Measurements from ENCODE around the gene PCYT1B. TPM values are rescaled to one million over a fixed set of nuclear protein-coding genes. Genes with fewer than 3 reads are reported as not detected.
"Not testable (repeated sequence)": the region's sequence is repeated elsewhere in the genome, so short reads cannot be mapped to it uniquely, and the experiment has no call there.

The PCYT1B gene
- total and polyA plus RNA-seq, 2 donors (not counting 1 experiment from before 2014, with no cell fraction given), result not detected

DNA sequence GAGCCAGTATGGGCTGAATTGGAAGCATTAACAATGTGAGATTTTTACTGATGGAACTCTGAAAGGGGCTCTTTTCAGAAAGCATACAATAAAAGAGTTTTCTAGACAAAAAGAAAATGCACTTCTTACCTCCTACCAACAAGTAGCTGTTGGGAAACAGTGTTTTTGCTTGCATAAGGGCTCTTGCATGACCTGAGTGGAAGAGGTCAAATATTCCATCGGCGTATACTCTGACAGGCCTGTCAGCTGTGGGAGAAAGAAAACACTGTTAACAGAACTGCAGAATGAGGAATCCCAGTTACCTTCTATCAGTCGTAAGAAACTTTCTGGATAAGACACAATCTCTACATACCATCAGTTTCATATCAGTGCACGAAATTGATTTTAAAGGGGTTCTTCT lies 39.5 kb downstream of the PCYT1B start:
- Histone ChIP-seq H4K20me1 (ENCODE audit: control insufficient read depth, insufficient read depth, low read length, poor library complexity, severe bottlenecking) (no peaks in the 10 kb centered on the region), H3K27me3 (replicated peaks in 1 of 4; ENCODE audit: control extremely low read depth in 1 of 4, control insufficient read depth in 3 of 4, insufficient read depth in 4 of 4, low read length in 3 of 4) (no peaks in the 10 kb centered on the region), H3K4me2 (replicated peaks; ENCODE audit: low read depth, low read length, poor library complexity, severe bottlenecking) (no peak overlapping the region), H3K9ac (ENCODE audit: low read length) (no peak overlapping the region), H3K4me1 (ENCODE audit: control insufficient read depth in 2 of 2, insufficient read depth in 2 of 2, low read length in 2 of 2) (no peaks in the 10 kb centered on the region), H3K36me3 (replicated peaks in 1 of 2; ENCODE audit: control extremely low read depth in 1 of 2, control insufficient read depth in 1 of 2, extremely low read depth in 1 of 2, insufficient read depth in 2 of 2, low read length in 1 of 2) (no peaks in the 10 kb centered on the region), H3K27ac (ENCODE audit: low read length in 2 of 2) (no peak overlapping the region), H3K79me2 (ENCODE audit: control insufficient read depth, insufficient read depth, low read length) (no peaks in the 10 kb centered on the region), H2AFZ (ENCODE audit: insufficient read depth, low read depth, low read length, poor library complexity, severe bottlenecking) (no peak overlapping the region), H3K9me3 (ENCODE audit: control extremely low read depth in 1 of 3, control insufficient read depth in 2 of 3, insufficient read depth in 1 of 3, low read length in 2 of 3) (no peaks in the 10 kb centered on the region), H3K4me3 (ENCODE audit: control extremely low read depth in 1 of 5, extremely low read depth in 1 of 5, insufficient read depth in 1 of 5, low read depth in 2 of 5, low read length in 4 of 5) (no peak overlapping the region)
- no peak for DNase-seq
- no peak for TF ChIP-seq EZH2 (IDR thresholded peaks at IDR 0.05; ENCODE audit: borderline replicate concordance, insufficient read depth, low read depth, low read length, poor library complexity, severe bottlenecking)
- TF ChIP-seq, protein P1, sequence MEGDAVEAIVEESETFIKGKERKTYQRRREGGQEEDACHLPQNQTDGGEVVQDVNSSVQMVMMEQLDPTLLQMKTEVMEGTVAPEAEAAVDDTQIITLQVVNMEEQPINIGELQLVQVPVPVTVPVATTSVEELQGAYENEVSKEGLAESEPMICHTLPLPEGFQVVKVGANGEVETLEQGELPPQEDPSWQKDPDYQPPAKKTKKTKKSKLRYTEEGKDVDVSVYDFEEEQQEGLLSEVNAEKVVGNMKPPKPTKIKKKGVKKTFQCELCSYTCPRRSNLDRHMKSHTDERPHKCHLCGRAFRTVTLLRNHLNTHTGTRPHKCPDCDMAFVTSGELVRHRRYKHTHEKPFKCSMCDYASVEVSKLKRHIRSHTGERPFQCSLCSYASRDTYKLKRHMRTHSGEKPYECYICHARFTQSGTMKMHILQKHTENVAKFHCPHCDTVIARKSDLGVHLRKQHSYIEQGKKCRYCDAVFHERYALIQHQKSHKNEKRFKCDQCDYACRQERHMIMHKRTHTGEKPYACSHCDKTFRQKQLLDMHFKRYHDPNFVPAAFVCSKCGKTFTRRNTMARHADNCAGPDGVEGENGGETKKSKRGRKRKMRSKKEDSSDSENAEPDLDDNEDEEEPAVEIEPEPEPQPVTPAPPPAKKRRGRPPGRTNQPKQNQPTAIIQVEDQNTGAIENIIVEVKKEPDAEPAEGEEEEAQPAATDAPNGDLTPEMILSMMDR (IDR thresholded peaks at IDR 0.05), result no peak
- no CpG with 5 or more reads among the region's 4 CpGs for WGBS (ENCODE audit: insufficient coverage)
- CTCF ChIA-PET, result no interaction called here
- no peak overlapping the region for H3K27ac Mint-ChIP-seq
- no peaks in the 10 kb centered on the region for H3K4me1 Mint-ChIP-seq
- POLR2A ChIA-PET, result no interaction called here
- intact Hi-C loops (cut with micrococcal nuclease), result no loop called here
- peaks cover 11% of the 10 kb centered on the region for H3K27me3 Mint-ChIP-seq
- H3K4me3 Mint-ChIP-seq, result no peak overlapping the region
- no peak for ATAC-seq (ENCODE audit: low read depth)
- no peaks in the 10 kb centered on the region for H3K9me3 Mint-ChIP-seq (ENCODE audit: insufficient read depth)

DNA sequence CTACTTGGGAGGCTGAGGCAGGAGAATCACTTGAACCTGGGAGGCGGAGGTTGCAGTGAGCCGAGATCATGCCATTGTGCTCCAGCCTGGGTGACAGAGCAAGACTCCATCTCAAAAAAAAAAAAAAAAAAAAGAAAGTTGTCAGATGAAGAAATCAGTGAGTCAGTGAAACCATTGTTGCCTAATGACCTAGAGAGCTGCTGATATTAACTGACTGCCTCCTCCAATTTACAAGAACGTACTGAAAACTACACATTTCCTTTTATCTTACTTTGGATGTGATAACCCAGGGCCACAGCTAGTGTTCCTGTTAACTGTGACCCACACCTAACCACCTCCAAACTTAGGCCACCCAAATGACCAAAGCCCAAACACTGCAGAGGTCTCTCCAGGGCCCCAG lies 41.2 kb downstream of the PCYT1B start:
- H3K79me2 ChIP-seq (ENCODE audit: control insufficient read depth, insufficient read depth, low read length); H3K4me3 ChIP-seq (ENCODE audit: control extremely low read depth in 1 of 5, extremely low read depth in 1 of 5, insufficient read depth in 1 of 5, low read depth in 2 of 5, low read length in 4 of 5); H3K36me3 ChIP-seq (replicated peaks in 1 of 2; ENCODE audit: control extremely low read depth in 1 of 2, control insufficient read depth in 1 of 2, extremely low read depth in 1 of 2, insufficient read depth in 2 of 2, low read length in 1 of 2); H4K20me1 ChIP-seq (ENCODE audit: control insufficient read depth, insufficient read depth, low read length, poor library complexity, severe bottlenecking); H3K4me1 ChIP-seq (ENCODE audit: control insufficient read depth in 2 of 2, insufficient read depth in 2 of 2, low read length in 2 of 2); intact Hi-C loops (cut with micrococcal nuclease); H3K27me3 ChIP-seq (replicated peaks in 1 of 4; ENCODE audit: control extremely low read depth in 1 of 4, control insufficient read depth in 3 of 4, insufficient read depth in 4 of 4, low read length in 3 of 4); ATAC-seq (ENCODE audit: low read depth); H3K27ac Mint-ChIP-seq; H3K27ac ChIP-seq (ENCODE audit: low read length in 2 of 2); H3K4me2 ChIP-seq (replicated peaks; ENCODE audit: low read depth, low read length, poor library complexity, severe bottlenecking); DNase-seq; H2AFZ ChIP-seq (ENCODE audit: insufficient read depth, low read depth, low read length, poor library complexity, severe bottlenecking); POLR2A ChIA-PET; H3K9ac ChIP-seq (ENCODE audit: low read length); H3K4me3 Mint-ChIP-seq; H3K9me3 Mint-ChIP-seq (ENCODE audit: insufficient read depth); H3K4me1 Mint-ChIP-seq; H3K9me3 ChIP-seq (ENCODE audit: control extremely low read depth in 1 of 3, control insufficient read depth in 2 of 3, insufficient read depth in 1 of 3, low read length in 2 of 3); CTCF ChIA-PET: not testable (repeated sequence)
- WGBS (ENCODE audit: insufficient coverage), result 100% methylated on average over 1 of the region's 3 CpGs
- peaks cover 14% of the 10 kb centered on the region for H3K27me3 Mint-ChIP-seq

Measured in B cell (primary cell).